ENCODE results near the gene ENTHD1.

ENTHD1 gene

GRCh38 chr22:39893526-39893925 is at the start of gene ENTHD1:
Gene ENTHD1, minus strand, starts transcription at chr22:39893760. Its CDS starts 6,012 bp downstream, at chr22:39887748.
- Histone ChIP-seq H2AFZ (ENCODE audit: low read length) (no peak within 1 kb of the TSS), H3K36me3 (ENCODE audit: insufficient read depth, low read length) (no peaks in the 10 kb centered on the region), H3K4me3 (ENCODE audit: low read depth, low read length, poor library complexity, severe bottlenecking) (no peak within 1 kb of the TSS), H3K4me2 (ENCODE audit: low read length) (no peak within 1 kb of the TSS), H3K27ac (ENCODE audit: low read depth, low read length, poor library complexity, severe bottlenecking) (no peak within 1 kb of the TSS), H3F3A (ENCODE audit: insufficient read depth, low read length) (no peaks in the 10 kb centered on the region), H3K27me3 (ENCODE audit: insufficient read depth, low read length) (no peaks in the 10 kb centered on the region; the same call in 1 of the 2 replicates), H3K9me2 (ENCODE audit: low read depth, low read length) (no peaks in the 10 kb centered on the region), H3K4me1 (ENCODE audit: insufficient read depth, low read length, severe bottlenecking) (no peaks in the 10 kb centered on the region), H4K20me1 (ENCODE audit: insufficient read depth, low read length) (no peaks in the 10 kb centered on the region), H3K79me2 (ENCODE audit: insufficient read depth, low read length) (no peaks in the 10 kb centered on the region), H3K9ac (ENCODE audit: low read length) (no peak within 1 kb of the TSS), H3K9me3 (ENCODE audit: low read length) (no peaks in the 10 kb centered on the region)
- no peak for TF ChIP-seq EZH2 (IDR thresholded peaks at IDR 0.05; ENCODE audit: borderline replicate concordance, low read length)
- TF ChIP-seq CTCF (IDR thresholded peaks at IDR 0.05; ENCODE audit: low read length): no peak

GRCh38 chr22:39943337-39943736 is 49.8 kb upstream of the ENTHD1 start:
- Histone ChIP-seq H3K27ac (ENCODE audit: low read depth, low read length, poor library complexity, severe bottlenecking) (no peak overlapping the region), H3F3A (ENCODE audit: insufficient read depth, low read length) (no peaks in the 10 kb centered on the region), H3K4me3 (ENCODE audit: low read depth, low read length, poor library complexity, severe bottlenecking) (no peak overlapping the region), H3K36me3 (ENCODE audit: insufficient read depth, low read length) (no peaks in the 10 kb centered on the region), H3K9me3 (ENCODE audit: low read length) (no peaks in the 10 kb centered on the region), H3K9me2 (ENCODE audit: low read depth, low read length) (no peaks in the 10 kb centered on the region), H3K9ac (ENCODE audit: low read length) (no peak overlapping the region), H4K20me1 (ENCODE audit: insufficient read depth, low read length) (no peaks in the 10 kb centered on the region), H3K27me3 (ENCODE audit: insufficient read depth, low read length) (no peaks in the 10 kb centered on the region), H3K79me2 (ENCODE audit: insufficient read depth, low read length) (no peaks in the 10 kb centered on the region), H2AFZ (ENCODE audit: low read length) (no peak overlapping the region), H3K4me1 (ENCODE audit: insufficient read depth, low read length, severe bottlenecking) (no peaks in the 10 kb centered on the region), H3K4me2 (ENCODE audit: low read length) (no peak overlapping the region)
- TF ChIP-seq EZH2 (IDR thresholded peaks at IDR 0.05; ENCODE audit: borderline replicate concordance, low read length) (no peak), CTCF (IDR thresholded peaks at IDR 0.05; ENCODE audit: low read length) (peak; percentile 27; the same call in 1 of the 2 replicates)

- no peak overlapping the region for H2AFZ ChIP-seq (ENCODE audit: low read length)
- H3K27ac ChIP-seq (ENCODE audit: low read depth, low read length, poor library complexity, severe bottlenecking): no peak overlapping the region
- H3K79me2 ChIP-seq (ENCODE audit: insufficient read depth, low read length): no peaks in the 10 kb centered on the region
- no peaks in the 10 kb centered on the region for H3K4me1 ChIP-seq (ENCODE audit: insufficient read depth, low read length, severe bottlenecking)
- H3K4me3 ChIP-seq (ENCODE audit: low read depth, low read length, poor library complexity, severe bottlenecking): no peak overlapping the region
- H3F3A ChIP-seq (ENCODE audit: insufficient read depth, low read length): no peaks in the 10 kb centered on the region
- H3K9ac ChIP-seq (ENCODE audit: low read length): no peak overlapping the region
- H3K27me3 ChIP-seq (ENCODE audit: insufficient read depth, low read length): no peaks in the 10 kb centered on the region
- H3K9me3 ChIP-seq (ENCODE audit: low read length): no peaks in the 10 kb centered on the region
- no peaks in the 10 kb centered on the region for H4K20me1 ChIP-seq (ENCODE audit: insufficient read depth, low read length)
- H3K4me2 ChIP-seq (ENCODE audit: low read length): no peak overlapping the region
- H3K36me3 ChIP-seq (ENCODE audit: insufficient read depth, low read length): no peaks in the 10 kb centered on the region
- no peaks in the 10 kb centered on the region for H3K9me2 ChIP-seq (ENCODE audit: low read depth, low read length)
- TF ChIP-seq CTCF (IDR thresholded peaks at IDR 0.05; ENCODE audit: low read length) (no peak), EZH2 (IDR thresholded peaks at IDR 0.05; ENCODE audit: borderline replicate concordance, low read length) (no peak)
Observed at GRCh38 chr22:39942439-39943230, 49.1 kb upstream of the ENTHD1 start.
